SK-N-SH (cell line): ENCODE measurements around the gene SH3GLB1. TPM values are rescaled to one million over a fixed set of nuclear protein-coding genes. Genes with fewer than 3 reads are reported as not detected.

Source experiments
- CHD2 ChIP-seq: fragments of 150-350 bp; IDR thresholded peaks from 2 replicates; pipeline ENCODE4 v1.6.1; 2018; ENCODE audit warnings: low read length; ENCODE audit not compliant: partially characterized antibody
- CTCF ChIP-seq: fragments of 200-600 bp; sonication (generic); IDR thresholded peaks from 2 replicates; pipeline ENCODE4 v1.6.1; 2017; ENCODE audit warnings: antibody characterized with exemption, mild to moderate bottlenecking, moderate library complexity
- EZH2phosphoT487 ChIP-seq: fragments of 200-600 bp; sonication (generic); IDR thresholded peaks from 2 replicates; pipeline ENCODE4 v1.6.1; 2017; ENCODE audit warnings: low read depth, mixed run types, mild to moderate bottlenecking, antibody characterized with exemption, moderate library complexity, borderline replicate concordance
- FOSL2 ChIP-seq: IDR thresholded peaks from 2 replicates; pipeline ENCODE4 v1.4.0; 2012; ENCODE audit warnings: low read depth, mild to moderate bottlenecking, moderate library complexity, borderline replicate concordance
- FOXM1 ChIP-seq: IDR thresholded peaks from 2 replicates; pipeline ENCODE4 v1.4.0; 2012; ENCODE audit warnings: low read depth, mild to moderate bottlenecking
- JUND ChIP-seq: IDR thresholded peaks from 2 replicates; pipeline ENCODE4 v1.4.0; 2012
- MAX ChIP-seq: IDR thresholded peaks from 2 replicates; pipeline ENCODE4 v1.4.0; 2012; ENCODE audit warnings: low read depth
- MXI1 ChIP-seq: IDR thresholded peaks from 2 replicates; pipeline ENCODE4 v1.6.1; 2012; ENCODE audit warnings: mild to moderate bottlenecking, low read depth, low read length, improper control_type of control experiment
- NRF1 ChIP-seq: IDR thresholded peaks from 2 replicates; pipeline ENCODE4 v1.6.1; 2012; ENCODE audit warnings: low read depth, mild to moderate bottlenecking, low read length
- RAD21 ChIP-seq: IDR thresholded peaks from 2 replicates; pipeline ENCODE4 v1.6.1; 2012; ENCODE audit warnings: mild to moderate bottlenecking, low read length
- RCOR1 ChIP-seq: fragments of 150-350 bp; IDR thresholded peaks from 2 replicates; pipeline ENCODE4 v1.6.1; 2017; ENCODE audit warnings: antibody characterized with exemption, low read length
- REST ChIP-seq: IDR thresholded peaks from 2 replicates; pipeline ENCODE4 v1.6.1; 2012; ENCODE audit warnings: mild to moderate bottlenecking, low read depth, low read length, moderate library complexity
- RFX5 ChIP-seq: IDR thresholded peaks from 2 replicates; pipeline ENCODE4 v1.6.1; 2012; ENCODE audit warnings: mild to moderate bottlenecking, improper control_type of control experiment, low read length
- TAF1 ChIP-seq: IDR thresholded peaks from 2 replicates; pipeline ENCODE4 v1.6.1; 2012; ENCODE audit warnings: low read depth, mild to moderate bottlenecking, low read length, moderate library complexity, borderline replicate concordance
- TCF12 ChIP-seq: IDR thresholded peaks from 2 replicates; pipeline ENCODE4 v1.4.0; 2012
- polyA plus RNA-seq, 3 experiments: library from polyadenylated mRNA; depleted of rRNA; stranded (reverse); fragments of >200 nt; gene quantifications; 2 replicates each; pipeline ENCODE4 v1.2.3, GENCODE V29; 2012
- TF ChIP-seq, protein P1 (sequence below): fragments of 150-350 bp; IDR thresholded peaks from 2 replicates; pipeline ENCODE4 v1.6.1; 2017; ENCODE audit warnings: antibody characterized with exemption, low read length, low read depth, borderline replicate concordance
- TF ChIP-seq, protein P2 (sequence below): IDR thresholded peaks from 2 replicates; pipeline ENCODE4 v1.4.0; 2012; ENCODE audit warnings: low read depth, borderline replicate concordance

The SH3GLB1 gene
- polyA plus RNA-seq, 1 of the 3 experiments (the other 2 are of a cell fraction): 13.2 TPM

GRCh38 chr1:86779308-86780191 lies 75.2 kb downstream of the SH3GLB1 start (continued):
- TF ChIP-seq FOXM1 (no peak), NRF1 (no peak), EZH2phosphoT487 (no peak), RFX5 (no peak), CTCF (no peak), MXI1 (no peak), RAD21 (no peak), RCOR1 (no peak), JUND (no peak), MAX (peak; percentile 41; the same call in 1 of the 2 replicates), CHD2 (no peak), REST (no peak), FOSL2 (no peak), TCF12 (peak; percentile 66), TAF1 (no peak)
- TF ChIP-seq, protein P1, sequence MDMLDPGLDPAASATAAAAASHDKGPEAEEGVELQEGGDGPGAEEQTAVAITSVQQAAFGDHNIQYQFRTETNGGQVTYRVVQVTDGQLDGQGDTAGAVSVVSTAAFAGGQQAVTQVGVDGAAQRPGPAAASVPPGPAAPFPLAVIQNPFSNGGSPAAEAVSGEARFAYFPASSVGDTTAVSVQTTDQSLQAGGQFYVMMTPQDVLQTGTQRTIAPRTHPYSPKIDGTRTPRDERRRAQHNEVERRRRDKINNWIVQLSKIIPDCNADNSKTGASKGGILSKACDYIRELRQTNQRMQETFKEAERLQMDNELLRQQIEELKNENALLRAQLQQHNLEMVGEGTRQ: no peak
- TF ChIP-seq, protein P2, sequence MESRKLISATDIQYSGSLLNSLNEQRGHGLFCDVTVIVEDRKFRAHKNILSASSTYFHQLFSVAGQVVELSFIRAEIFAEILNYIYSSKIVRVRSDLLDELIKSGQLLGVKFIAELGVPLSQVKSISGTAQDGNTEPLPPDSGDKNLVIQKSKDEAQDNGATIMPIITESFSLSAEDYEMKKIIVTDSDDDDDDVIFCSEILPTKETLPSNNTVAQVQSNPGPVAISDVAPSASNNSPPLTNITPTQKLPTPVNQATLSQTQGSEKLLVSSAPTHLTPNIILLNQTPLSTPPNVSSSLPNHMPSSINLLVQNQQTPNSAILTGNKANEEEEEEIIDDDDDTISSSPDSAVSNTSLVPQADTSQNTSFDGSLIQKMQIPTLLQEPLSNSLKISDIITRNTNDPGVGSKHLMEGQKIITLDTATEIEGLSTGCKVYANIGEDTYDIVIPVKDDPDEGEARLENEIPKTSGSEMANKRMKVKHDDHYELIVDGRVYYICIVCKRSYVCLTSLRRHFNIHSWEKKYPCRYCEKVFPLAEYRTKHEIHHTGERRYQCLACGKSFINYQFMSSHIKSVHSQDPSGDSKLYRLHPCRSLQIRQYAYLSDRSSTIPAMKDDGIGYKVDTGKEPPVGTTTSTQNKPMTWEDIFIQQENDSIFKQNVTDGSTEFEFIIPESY: no peak
